Tibial artery (tissue), 4 donors: ENCODE data around the gene CTNNA2.

Experiments used
- DNase-seq, 2 donors: peaks; one replicate each; pipeline ENCODE4 v3.0.0-alpha.2; 2019
- H3K27ac ChIP-seq, 2 donors: fragments of 200-600 bp; sonication (generic) in 1 of 2; 1 replicate in 1 of 2; 2 replicates in 1 of 2; pipeline ENCODE4 v1.5.1; 2018 to 2019; ENCODE audit warnings: mild to moderate bottlenecking in 1 of 2
- H3K27me3 ChIP-seq, 2 donors: fragments of 200-600 bp; sonication (generic) in 1 of 2; one replicate each; pipeline versions ENCODE4 v1.5.1 to v1.6.0; 2016 to 2019
- H3K36me3 ChIP-seq, 3 donors: fragments of 200-600 bp; sonication (generic) in 2 of 3; one replicate each; pipeline ENCODE4 v1.5.1; 2016 to 2019; ENCODE audit warnings: mild to moderate bottlenecking in 2 of 3
- H3K4me1 ChIP-seq, 4 donors: fragments of 200-600 bp; sonication (generic) in 2 of 4; 1 replicate in 3 of 4; 2 replicates in 1 of 4; pipeline ENCODE4 v1.5.1; 2016 to 2019
- H3K4me3 ChIP-seq, 2 donors: fragments of 200-600 bp; sonication (generic) in 1 of 2; 1 replicate in 1 of 2; 2 replicates in 1 of 2; pipeline ENCODE4 v1.5.1; 2018 to 2019; ENCODE audit warnings: mild to moderate bottlenecking in 2 of 2
- H3K9me3 ChIP-seq, 3 donors: fragments of 200-600 bp; sonication (generic) in 1 of 3; one replicate each; pipeline ENCODE4 v1.5.1; 2016 to 2019
- CTCF ChIP-seq, 2 experiments: fragments of 200-600 bp in 1 of 2; fragments of 450-650 bp in 1 of 2; IDR thresholded peaks; one replicate each; pipeline ENCODE4 v1.5.1; 2017 to 2019; ENCODE audit warnings: antibody characterized with exemption in 2 of 2, mild to moderate bottlenecking in 1 of 2, moderate library complexity in 1 of 2
- intact Hi-C: fragments of 100-400 bp; cut with DNase I; formaldehyde crosslinking; loops from one replicate; pipeline ENCODE4 v1.15.0; 2023; ENCODE audit warnings: low total_unique reads

The CTNNA2 gene

GRCh38 chr2:80530442-80531064 lies 1017.7 kb downstream of the CTNNA2 start:
- no peak for TF ChIP-seq CTCF (IDR thresholded peaks at IDR 0.05)

GRCh38 chr2:80531319-80531718 lies 1018.5 kb downstream of the CTNNA2 start:
- TF ChIP-seq CTCF (IDR thresholded peaks at IDR 0.05), result no peak
- H3K27ac ChIP-seq, result no peak overlapping the region
- no peaks in the 10 kb centered on the region for H3K9me3 ChIP-seq
- DNase-seq, result no peak
- no peak overlapping the region for H3K4me3 ChIP-seq
- no peaks in the 10 kb centered on the region for H3K27me3 ChIP-seq
- no peaks in the 10 kb centered on the region for H3K4me1 ChIP-seq
- intact Hi-C loops, result no loop called here
- H3K36me3 ChIP-seq, result no peaks in the 10 kb centered on the region

More at GRCh38 chr2:80530442-80531064, 1017.7 kb downstream of the CTNNA2 start:
- H3K27ac ChIP-seq, result no peak overlapping the region
- H3K4me1 ChIP-seq, result no peaks in the 10 kb centered on the region
- no peaks in the 10 kb centered on the region for H3K36me3 ChIP-seq
- no peaks in the 10 kb centered on the region for H3K27me3 ChIP-seq
- H3K4me3 ChIP-seq, result no peak overlapping the region
- H3K9me3 ChIP-seq, result no peaks in the 10 kb centered on the region
- no peak for DNase-seq
- intact Hi-C loops, result no loop called here

DNA sequence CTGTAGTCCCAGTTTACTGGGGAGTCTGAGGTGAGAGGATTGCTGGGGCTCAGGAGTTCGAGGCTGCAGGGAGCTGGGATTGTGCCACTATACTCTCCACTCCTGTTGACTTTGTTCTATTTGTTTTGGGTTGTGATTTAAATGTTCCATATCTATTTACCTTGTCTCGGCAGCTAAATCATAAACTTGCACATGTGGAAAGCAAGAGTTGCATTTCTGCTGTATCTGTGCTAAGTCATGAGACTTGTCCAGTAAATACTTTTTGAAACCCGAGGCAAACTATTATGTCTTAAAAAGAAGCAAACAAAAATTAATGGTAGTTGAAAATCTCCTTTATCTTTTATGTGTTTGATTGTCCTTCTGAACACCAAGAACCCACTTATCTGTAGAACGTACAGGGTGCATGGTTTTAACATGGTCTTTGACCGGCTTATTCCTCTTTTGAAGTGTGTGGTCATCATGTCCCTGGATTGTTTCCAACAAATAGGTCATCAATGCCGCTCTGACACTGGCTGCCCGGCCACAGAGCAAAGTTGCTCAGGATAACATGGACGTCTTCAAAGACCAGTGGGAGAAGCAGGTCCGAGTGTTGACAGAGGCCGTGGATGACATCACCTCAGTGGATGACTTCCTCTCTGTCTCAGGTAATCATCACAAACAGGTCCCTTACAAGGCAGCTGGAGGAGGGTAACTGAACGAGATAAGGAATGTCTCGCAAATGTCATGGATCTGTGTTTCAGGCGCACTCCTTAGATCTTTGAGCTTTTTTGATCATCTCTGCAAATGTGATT lies 1032.8 kb downstream of the CTNNA2 start:
- Histone ChIP-seq H3K27ac (no peak overlapping the region), H3K4me1 (no peaks in the 10 kb centered on the region), H3K4me3 (no peak overlapping the region), H3K27me3 (no peaks in the 10 kb centered on the region), H3K9me3 (no peaks in the 10 kb centered on the region), H3K36me3 (no peaks in the 10 kb centered on the region)
- no peak for DNase-seq
- intact Hi-C loops, result no loop called here
- TF ChIP-seq CTCF (IDR thresholded peaks at IDR 0.05), result no peak

- H3K4me1 ChIP-seq, result no peaks in the 10 kb centered on the region
- no peak for DNase-seq
- H3K27me3 ChIP-seq, result no peaks in the 10 kb centered on the region
- no peaks in the 10 kb centered on the region for H3K36me3 ChIP-seq
- H3K27ac ChIP-seq, result no peak overlapping the region
- TF ChIP-seq CTCF (IDR thresholded peaks at IDR 0.05), result no peak
- H3K4me3 ChIP-seq, result no peak overlapping the region
- intact Hi-C loops, result no loop called here
- H3K9me3 ChIP-seq, result no peaks in the 10 kb centered on the region
Observed at GRCh38 chr2:80546766-80547165, 1033.9 kb downstream of the CTNNA2 start.

- H3K27me3 ChIP-seq, result no peaks in the 10 kb centered on the region
- no peak for DNase-seq
- TF ChIP-seq CTCF (IDR thresholded peaks at IDR 0.05), result no peak
Observed at GRCh38 chr2:80547344-80547743, 1034.5 kb downstream of the CTNNA2 start.

More at GRCh38 chr2:80547344-80547743, 1034.5 kb downstream of the CTNNA2 start:
- intact Hi-C loops, result no loop called here
- Histone ChIP-seq H3K36me3 (no peaks in the 10 kb centered on the region), H3K4me3 (no peak overlapping the region), H3K4me1 (no peaks in the 10 kb centered on the region), H3K27ac (no peak overlapping the region), H3K9me3 (no peaks in the 10 kb centered on the region)
